HG03354 (cell line): Measurements from ENCODE around the gene CYP1B1.
A peak's percentile ranks its signal among the peaks of the same experiment; 100 is the strongest.
"Not testable (repeated sequence)": the region's sequence is repeated elsewhere in the genome, so short reads cannot be mapped to it uniquely, and the experiment has no call there.

Experiments used
- ATAC-seq: cut with Tn5 transposase; IDR thresholded peaks from one replicate; pipeline ENCODE4 v1.9.1; 2021; ENCODE audit warnings: mild to moderate bottlenecking; ENCODE audit not compliant: unreplicated experiment, poor library complexity, severe bottlenecking

The CYP1B1 gene

DNA sequence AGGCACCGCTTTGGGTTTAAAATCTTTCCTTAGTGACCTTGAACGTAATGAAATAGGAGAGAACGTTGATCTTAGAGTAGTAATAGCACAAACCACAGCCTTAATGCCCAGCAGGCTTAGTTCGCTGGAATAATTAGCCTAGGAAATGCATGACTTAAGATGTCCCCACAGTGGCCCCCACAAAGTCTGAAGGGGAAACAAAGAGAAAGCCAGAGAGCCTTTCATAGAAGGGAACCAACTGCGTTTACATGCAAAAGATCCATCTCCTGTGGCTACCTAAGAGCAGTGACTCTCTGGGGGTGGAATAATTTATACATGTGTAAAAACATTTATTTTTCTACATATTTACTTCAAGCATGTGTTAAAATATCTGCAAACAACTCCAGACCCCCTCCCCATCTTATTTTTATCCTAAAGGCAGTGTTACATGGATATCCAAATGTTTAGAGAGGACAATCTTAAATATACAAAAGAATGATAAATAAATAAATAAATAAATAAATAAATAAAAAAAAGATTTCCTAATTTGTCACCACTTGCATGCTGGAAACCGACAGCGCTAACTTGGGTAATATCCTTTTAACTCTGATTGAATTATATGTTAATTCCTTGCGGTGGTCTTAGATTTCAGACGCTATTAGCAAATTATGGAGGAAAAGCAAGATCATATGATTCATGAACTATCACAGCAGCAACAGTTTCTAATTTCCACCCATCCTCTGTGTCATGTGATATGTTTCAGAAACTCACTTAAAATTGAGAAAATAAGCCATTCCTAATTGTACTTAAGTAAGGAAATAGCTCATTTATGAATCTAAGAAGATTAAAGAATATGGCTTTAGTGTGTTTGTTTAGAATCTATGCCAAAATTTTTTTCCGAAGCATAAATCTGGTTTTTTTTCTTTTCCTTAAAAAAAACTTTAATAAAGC, 23.4 kb upstream of the CYP1B1 start:
- ATAC-seq = no peak

DNA sequence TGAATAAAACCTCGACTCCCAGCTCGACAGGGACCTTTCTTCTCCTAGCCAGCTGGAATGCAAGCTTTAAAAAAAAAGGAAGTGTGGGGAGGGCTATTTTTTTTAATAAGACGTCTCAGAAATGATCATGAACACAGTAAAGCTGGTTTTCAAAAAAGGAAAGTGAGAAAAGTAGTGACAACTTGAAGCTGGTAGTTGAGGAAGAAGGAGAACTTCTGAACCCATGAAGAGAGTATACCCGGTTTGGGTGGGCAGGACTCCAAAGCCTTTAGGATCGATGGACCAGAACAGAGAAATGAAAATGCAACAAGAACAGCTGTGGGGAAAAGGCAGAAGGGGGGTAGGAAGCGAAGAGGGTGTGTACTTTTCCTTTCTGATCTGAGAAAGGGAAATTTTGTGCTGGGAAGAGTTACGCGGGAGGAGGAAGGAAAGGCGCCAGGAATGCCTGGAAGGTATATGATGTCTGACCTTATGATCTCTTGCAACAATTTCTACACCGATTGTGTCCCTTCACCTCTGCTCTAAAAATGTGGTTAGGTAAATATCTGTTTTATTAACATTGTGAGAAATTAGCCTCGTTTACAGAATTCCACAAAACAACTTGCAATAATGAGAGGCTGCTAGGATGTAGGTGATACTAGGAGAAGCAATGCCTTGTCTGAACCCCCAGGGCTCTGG, 22.6 kb upstream of the CYP1B1 start:
- ATAC-seq = no peak

DNA sequence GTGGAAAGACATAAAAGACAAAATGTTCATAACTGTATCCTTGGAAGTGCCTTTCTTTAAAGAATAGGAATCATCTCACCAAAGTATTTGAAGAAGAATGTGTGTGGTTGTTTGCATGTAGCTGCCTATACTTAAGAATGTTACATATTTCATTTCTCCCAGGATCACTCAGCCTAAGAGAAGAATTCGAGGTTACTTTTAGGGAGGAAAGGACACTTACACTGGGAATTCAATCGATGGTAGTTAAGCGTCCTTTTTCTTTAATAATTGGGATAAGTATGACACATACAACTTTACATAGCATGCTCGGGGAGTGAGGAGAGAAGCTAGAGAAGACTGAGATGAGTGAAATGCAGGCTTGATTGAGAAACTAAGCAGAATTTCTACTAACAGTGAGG, 22.0 kb upstream of the CYP1B1 start:
- no peak for ATAC-seq

DNA sequence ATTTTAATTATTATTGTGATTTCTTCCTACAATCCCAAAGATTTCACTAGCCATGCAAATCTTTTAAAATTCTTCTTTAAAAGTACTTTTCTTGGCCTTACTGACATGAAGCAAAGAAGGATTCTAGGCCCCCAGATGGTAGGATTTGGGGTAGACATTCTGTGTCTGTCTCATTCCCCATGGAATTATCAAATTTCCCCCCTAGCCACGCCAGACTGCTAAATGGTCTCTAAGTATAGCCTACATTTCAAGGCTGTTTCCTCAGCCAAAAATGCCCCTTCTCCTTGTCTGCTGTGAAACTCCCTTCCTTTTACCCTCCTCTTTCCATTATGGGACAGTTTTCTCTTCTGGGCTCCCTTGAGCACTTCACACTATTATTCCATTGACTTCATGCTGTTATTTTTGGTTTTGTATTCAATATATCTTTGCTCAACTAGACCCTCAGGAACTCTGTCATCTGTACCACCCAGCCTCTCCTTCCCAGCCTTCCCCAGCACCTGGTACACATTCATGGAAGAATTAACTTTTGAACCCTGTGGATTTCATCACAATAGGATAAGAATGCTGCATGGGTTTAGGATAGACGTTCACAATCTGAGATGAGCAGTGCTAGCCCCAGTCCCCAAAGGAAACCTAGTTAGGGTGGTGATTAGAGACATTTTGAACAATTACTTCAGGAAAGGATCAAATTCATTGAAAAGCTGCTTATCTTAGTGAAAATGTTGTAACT, 21.5 kb upstream of the CYP1B1 start:
- no peak for ATAC-seq

DNA sequence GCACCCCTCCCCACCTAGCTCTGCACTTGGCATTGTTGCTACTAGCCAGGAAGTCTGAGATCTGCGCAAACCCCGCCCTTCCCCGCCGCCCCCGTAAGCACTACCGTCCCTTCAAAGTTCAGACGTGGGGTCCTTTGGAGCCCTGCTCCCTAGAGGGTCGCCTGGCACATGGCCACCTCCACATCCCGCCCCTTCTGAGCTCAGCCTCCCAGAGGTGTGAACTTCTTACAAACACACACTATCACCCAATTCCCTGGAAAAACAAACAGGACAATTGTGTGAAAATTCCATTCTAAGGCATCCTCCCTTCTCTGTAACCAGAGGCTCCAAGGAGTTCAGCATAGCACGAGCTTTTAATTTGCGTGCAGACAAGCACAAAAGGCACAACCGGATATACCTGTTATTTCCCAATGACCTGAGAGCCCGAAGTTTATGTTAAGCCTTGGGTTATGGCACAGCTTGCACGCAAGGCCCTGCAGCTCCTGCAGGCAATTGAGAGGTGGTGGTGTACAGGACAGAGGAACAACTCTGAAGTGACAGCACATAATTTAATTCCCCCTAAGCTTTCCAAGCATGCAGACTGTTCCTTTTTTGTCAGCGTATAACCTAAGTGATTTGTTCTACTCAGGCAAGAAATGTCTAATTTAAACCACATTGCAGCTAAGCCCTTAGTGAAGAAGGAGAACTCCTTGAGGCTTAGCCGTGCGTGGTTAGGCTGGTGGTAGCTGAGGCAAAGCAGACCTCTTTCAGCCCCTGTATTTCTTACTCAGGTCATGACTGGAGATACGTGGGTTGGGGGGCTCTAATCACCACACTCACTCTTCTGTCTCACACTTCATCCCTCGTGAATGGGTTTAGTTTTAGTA, 20.3 kb upstream of the CYP1B1 start:
- peak; percentile 64 for ATAC-seq

DNA sequence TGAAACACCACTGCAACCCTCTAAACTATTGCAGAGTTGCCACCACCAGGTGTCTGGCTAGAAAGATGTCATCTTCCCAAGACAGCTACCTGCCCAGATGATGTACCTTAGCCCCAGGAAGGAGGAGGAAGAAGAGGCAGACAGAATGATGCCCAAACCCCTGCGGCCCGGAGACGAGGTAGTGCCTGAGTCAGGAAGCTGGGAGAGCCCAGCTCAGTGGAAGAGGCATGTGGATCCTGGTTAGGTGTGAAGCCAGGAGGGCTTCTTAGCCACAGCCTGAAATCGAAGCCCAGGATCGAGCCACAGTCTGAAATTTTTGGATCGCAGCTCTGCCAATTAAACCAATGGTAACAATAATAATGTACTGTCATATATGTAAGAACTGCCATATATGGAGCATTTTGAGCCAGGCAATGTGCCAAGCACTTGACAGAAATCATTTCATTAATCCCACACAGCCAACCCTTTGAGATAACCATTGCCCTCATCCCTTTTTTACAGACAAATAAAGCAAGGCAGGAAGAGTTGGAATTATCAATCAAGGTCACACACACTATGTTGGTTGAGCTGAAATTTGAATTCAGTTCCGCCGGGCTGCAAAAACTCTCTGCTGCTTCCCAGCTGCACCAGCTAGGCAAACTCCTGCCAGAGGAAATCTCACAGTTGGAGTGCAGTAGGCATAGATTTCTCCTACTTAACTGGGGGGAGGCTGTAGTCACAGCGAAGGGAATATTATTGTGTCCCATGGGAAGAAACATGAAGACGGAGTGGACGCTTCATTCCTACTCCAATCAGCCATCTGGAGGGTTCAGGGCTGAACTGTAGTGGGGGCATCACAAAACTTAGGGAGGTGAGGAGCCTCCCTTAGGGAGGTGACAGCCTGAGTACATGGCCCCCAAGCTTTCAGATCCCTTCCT, 19.4 kb upstream of the CYP1B1 start:
- no peak for ATAC-seq

DNA sequence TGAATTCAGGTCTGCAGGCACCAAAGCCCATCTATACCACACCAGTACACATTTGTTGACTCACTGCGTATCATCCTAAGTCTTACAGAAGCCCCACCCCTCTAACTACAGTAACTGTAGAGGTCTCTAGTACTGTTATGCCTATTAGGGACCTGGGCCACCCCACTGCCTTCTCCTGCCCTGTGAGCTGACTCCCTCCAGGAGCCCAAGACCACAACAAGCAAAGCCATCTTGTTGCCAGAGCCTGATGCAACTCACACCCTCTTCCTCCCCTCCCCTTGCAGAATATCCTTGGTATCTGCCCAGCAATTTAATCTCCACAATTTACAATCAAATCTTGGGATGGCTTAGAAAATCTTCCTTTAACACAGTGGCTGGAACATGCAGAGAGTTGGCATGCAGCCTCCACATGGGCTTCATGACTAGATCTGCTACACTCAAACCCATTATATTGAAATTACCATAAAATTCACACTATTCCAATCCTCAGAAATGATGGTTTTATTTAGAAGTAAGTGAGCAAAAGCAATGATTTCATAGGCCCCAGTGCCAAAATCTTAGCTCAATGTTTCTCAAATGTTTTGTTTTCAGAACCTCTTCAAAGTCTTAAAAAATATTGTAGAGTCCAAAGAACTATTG, 17.7 kb upstream of the CYP1B1 start:
- no peak for ATAC-seq

DNA sequence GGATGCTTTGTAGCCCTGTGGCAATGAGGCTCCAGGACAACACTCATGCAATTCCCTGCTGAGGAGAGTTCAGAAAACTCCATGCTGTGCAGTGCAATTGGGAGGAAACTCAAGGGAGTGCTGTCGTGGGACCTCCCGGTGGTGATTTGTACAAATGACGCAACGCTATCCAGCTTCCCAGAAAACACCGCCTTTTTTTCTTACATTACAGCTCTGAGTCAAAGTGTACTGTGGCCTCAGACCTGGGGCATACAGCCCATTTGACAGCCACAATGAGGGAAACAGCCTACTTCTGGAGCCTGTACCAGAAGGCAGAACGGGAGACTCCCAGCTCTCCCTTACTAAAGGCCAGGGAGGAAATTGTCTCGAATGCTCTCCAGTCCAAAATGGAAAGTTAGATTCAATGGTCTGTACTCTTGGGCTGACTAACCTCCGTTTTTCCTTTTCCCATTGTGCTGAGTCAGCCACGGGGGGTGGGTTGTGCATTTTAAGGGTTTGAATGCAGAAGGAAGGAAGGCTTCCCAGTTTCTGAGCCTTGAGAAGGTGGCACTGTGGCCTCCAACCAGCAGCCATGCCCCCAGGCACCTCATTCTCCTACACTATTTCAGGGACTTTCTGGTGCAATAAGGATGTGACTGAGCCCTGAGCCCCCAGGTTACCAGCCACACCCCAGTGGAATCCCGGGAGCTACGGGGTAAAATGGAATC, 16.4 kb upstream of the CYP1B1 start:
- no peak for ATAC-seq

DNA sequence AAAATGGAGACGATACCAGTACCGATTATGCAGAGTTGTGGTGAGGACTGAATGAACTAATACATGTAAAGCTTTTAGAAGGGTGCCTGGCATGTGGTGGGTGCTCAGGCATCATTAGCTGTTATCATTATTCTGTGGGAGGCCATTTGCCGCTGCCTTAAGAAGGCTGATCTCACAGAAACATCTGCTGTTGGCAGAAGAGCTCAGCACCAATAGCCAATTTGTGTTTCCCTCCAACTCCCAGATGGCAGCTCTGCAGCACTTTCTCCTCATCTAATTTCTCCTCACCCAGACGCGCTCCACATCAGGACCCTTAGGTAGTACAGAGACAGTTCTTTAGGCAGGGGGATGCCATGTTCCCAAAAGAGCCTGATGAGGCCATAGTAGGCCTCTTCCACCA, 15.8 kb upstream of the CYP1B1 start:
- ATAC-seq = no peak

DNA sequence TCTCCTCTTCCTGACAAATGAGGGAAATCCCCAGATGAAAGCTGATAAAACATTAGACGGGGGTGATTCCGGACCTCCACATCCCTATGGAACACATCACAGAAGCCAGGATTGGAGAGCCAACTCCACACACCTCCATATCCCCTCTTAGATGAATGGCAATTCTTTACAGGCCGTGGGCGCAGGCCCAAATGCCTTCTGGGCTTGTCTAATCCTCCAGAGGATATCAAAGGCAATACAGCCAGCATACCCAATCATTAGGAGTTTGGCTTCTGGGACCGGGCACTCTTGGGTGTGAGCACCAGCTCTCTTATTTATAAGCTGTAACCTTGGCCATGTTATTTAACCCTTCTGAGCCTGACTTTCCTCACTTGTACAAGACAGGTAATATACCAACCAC, 15.0 kb upstream of the CYP1B1 start:
- ATAC-seq = no peak

DNA sequence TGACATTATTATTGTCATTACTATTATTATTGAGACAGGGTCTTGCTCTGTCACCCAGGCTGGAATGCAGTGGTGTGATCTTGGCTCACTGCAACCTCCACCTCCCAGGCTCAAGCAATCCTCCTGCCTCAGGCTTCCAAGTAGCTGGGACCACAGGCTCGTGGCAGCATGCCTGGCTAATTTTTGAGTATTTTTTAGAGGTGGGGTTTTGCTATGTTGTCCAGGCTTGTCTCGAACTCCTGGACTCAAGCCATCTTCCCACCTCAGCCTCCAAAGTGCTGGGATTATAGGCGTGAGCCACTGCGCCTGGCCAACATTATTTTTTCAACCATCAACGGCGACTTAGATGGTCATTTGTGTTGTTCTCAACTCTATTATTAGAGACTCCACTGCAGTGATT, 14.3 kb upstream of the CYP1B1 start:
- ATAC-seq = not testable (repeated sequence)

DNA sequence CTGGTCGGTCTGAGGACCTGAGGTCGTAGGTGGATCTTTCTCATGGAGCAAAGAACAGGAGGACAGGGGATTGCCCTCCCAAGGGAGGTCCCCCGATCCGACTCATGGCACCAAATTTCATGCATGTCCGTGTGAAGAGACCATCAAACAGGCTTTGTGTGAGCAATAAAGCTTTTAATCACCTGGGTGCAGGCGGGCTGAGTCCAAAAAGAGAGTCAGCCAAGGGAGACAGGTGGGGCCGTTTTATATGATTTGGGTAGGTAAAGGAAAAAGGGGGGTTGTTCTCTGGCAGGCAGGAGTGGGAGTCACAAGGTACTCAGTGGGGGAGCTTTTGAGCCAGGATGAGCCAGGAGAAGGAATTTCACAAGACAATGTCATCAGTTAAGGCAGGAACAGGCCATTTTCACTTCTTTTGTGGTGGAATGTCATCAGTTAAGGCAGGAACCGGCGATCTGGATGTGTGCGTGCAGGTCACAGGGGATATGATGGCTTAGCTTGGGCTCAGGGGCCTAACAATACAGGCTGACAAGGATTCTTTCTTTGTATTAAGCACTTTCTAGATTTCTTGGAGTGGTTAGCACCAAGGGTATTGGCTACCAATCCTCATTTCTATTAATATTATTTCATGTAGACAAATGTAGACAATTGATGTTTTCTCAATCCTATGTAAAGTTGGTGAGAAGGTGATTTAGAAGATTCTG, 10.2 kb upstream of the CYP1B1 start:
- ATAC-seq = not testable (repeated sequence)

DNA sequence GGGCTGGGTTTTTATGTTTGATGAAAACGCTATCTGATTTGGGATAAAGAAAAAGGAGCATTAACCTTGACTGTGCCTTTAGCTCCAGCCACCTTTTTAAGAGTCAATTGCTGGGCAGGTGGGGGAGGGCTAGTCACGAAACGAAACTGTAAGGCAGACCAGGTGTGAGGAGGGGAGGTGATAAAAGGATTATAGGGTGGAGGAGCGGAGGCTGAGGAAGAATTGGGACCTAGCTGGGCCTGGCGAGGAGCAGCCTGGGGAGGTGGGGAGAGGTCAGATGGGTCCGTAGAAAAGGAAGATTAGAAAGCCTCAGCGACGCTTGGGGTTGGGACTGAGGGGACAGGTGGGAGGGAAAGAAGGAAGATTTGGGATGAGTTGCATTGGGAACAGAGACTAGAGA, 8.6 kb upstream of the CYP1B1 start:
- not testable (repeated sequence) for ATAC-seq

DNA sequence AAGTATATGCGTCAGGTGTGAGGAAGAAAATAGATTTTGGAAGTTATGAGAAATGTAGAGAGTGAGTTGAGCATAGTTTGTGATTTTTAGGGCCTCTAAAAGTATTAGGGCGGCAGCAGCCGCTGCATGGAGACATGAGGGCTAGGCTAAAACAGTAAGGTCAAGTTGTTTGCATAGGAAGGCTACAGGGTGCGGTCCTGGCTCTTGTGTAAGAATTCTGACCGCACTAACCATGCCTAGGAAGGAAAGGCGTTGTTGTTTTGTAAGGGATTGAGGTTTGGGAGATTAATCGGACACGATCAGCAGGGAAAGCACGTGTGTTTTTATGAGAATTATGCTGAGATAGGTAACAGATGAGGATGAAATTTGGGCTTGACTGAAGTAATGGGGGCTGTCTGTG, 6.8 kb upstream of the CYP1B1 start:
- not testable (repeated sequence) for ATAC-seq

DNA sequence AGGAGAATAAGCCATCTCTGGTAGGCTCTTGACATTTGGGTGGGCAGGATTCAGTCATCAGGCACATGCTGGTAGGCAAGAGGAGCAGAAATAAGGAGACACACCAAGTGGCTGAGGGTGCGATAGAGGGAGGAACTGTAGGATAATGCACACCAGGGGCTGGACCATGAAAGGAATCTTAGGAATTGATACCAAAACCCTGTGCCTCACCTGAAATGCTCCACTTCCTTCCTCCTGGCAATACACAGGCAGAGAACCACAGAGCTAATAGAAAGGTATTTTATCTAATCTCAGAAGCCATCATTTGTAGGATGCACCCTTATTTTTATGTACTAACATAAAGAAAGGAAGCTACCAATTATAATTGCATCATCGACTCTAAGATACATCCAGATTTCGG, 4.4 kb upstream of the CYP1B1 start:
- ATAC-seq = no peak

DNA sequence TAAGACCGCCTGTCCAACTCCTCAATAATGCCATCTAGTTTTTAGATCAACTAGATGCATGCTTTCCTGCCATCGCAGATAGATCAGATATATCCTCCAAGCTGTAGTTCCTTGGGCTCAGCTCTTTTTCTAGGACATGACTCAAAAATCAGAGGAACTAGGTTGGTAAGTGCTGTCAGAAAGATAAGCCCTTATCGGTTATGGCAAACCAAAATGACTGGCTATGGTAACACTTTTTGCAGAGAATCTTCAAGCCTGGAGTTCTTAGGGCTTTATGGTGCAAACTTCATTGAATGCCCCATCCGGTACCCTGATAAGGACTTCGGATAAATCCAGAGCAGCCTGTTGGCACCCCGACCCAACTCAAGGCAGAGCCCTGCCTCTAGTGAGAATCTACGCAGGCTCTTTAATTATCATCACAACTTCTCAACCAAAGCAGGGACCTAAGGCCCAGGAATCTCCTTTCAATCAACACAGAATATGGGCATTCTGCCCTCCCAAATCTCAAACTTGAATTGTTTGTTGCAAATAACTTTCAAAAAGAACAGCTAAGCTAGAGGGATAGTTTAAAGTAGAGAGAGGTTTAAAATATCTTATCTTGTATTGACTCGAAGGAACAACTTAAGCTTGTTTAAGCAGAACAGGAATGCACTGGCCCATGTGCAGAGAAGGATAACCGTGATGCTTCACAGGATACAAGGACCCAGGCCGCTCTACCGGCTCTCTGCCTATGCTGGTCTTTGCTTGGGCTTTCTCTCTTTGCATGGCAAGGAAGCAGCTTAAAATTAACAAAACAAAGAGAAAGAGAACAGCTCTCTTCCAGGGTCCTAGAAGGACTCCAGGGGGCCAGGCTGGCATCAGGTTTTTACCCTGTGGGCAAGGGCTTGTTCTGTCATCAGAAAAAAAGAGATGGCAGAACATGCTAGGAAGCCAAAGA, 3.4 kb upstream of the CYP1B1 start:
- ATAC-seq = no peak
